ENCODE data around the gene CNBP.
"Not testable (repeated sequence)": the region's sequence is repeated elsewhere in the genome, so short reads cannot be mapped to it uniquely, and the experiment has no call there.

- TF ChIP-seq, protein P1, sequence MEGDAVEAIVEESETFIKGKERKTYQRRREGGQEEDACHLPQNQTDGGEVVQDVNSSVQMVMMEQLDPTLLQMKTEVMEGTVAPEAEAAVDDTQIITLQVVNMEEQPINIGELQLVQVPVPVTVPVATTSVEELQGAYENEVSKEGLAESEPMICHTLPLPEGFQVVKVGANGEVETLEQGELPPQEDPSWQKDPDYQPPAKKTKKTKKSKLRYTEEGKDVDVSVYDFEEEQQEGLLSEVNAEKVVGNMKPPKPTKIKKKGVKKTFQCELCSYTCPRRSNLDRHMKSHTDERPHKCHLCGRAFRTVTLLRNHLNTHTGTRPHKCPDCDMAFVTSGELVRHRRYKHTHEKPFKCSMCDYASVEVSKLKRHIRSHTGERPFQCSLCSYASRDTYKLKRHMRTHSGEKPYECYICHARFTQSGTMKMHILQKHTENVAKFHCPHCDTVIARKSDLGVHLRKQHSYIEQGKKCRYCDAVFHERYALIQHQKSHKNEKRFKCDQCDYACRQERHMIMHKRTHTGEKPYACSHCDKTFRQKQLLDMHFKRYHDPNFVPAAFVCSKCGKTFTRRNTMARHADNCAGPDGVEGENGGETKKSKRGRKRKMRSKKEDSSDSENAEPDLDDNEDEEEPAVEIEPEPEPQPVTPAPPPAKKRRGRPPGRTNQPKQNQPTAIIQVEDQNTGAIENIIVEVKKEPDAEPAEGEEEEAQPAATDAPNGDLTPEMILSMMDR (conservative IDR thresholded peaks at IDR 0.05 in 1 of 2, IDR thresholded peaks at IDR 0.05 in 1 of 2; ENCODE audit: low read depth in 1 of 2, low read length in 2 of 2): not testable (repeated sequence)
- not testable (repeated sequence) for TF ChIP-seq EZH2 (IDR thresholded peaks at IDR 0.05; ENCODE audit: low read length, missing control alignments)
These were observed 40.7 kb upstream of the CNBP start for GRCh38 chr3:129224387-129224786.

All from fibroblast of lung (primary cell).